Endothelial cell (in vitro differentiated cells): Measurements from ENCODE around the gene ZNF700. TPM values are rescaled to one million over a fixed set of nuclear protein-coding genes. Genes with fewer than 3 reads are reported as not detected.
A peak's percentile ranks its signal among the peaks of the same experiment; 100 is the strongest.

Experiments used
- DNase-seq: peaks from one replicate; pipeline ENCODE4 v3.0.0; 2021; ENCODE audit warnings: low spot score
- H3K27ac Mint-ChIP-seq: one replicate; pipeline ENCODE4 v1.8.0; 2021; ENCODE audit warnings: mixed read lengths, inconsistent platforms; ENCODE audit not compliant: unreplicated experiment
- H3K27me3 Mint-ChIP-seq: one replicate; pipeline ENCODE4 v1.8.0; 2021; ENCODE audit warnings: mild to moderate bottlenecking, moderate library complexity, mixed read lengths, inconsistent platforms; ENCODE audit not compliant: unreplicated experiment
- H3K36me3 Mint-ChIP-seq: one replicate; pipeline ENCODE4 v1.8.0; 2021; ENCODE audit warnings: mild to moderate bottlenecking, low read depth, mixed read lengths, inconsistent platforms; ENCODE audit not compliant: unreplicated experiment
- H3K4me1 Mint-ChIP-seq: one replicate; pipeline ENCODE4 v1.8.0; 2021; ENCODE audit warnings: mild to moderate bottlenecking, mixed read lengths, inconsistent platforms; ENCODE audit not compliant: unreplicated experiment
- H3K4me3 Mint-ChIP-seq: one replicate; pipeline ENCODE4 v1.8.0; 2021; ENCODE audit warnings: mild to moderate bottlenecking, mixed read lengths, inconsistent platforms; ENCODE audit not compliant: unreplicated experiment
- H3K9me3 Mint-ChIP-seq: one replicate; pipeline ENCODE4 v1.8.0; 2021; ENCODE audit warnings: mixed read lengths, inconsistent platforms; ENCODE audit not compliant: unreplicated experiment
- total RNA-seq: library from RNA; stranded (reverse); fragmentation: NEBNext Ultra II Directional; extraction: Animal tissue kit (Norgen Biotek cat#: 25700); gene quantifications from one replicate; pipeline ENCODE4 v1.2.1, GENCODE V29; 2021; ENCODE audit not compliant: unreplicated experiment
- TF ChIP-seq, protein P1 (sequence below): fragments of 200-600 bp; sonication (generic); IDR thresholded peaks from one replicate; pipeline ENCODE4 v1.5.0; 2021; ENCODE audit warnings: antibody characterized with exemption; ENCODE audit not compliant: unreplicated experiment

ZNF700 gene
- total RNA-seq, 1 donor from 2014 or later = 0.18 TPM

DNA sequence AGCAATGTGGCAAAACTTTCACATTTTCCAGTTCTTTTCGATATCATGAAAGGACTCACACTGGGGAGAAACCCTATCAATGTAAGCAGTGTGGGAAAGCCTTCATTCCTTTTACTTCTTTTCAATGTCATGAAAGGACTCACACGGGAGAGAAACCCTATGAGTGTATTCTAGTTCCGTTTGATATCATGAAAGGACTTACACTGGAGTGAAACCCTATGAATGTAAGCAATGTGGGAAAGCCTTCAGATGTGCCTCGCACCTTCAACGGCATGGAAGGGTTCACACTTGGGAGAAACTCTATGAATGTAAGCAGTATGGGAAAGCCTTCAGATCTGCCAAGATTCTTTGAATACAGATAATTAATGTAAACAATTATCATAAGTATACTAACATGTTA, 25.4 kb downstream of the ZNF700 start:
- DNase-seq = no peak
- TF ChIP-seq, protein P1, sequence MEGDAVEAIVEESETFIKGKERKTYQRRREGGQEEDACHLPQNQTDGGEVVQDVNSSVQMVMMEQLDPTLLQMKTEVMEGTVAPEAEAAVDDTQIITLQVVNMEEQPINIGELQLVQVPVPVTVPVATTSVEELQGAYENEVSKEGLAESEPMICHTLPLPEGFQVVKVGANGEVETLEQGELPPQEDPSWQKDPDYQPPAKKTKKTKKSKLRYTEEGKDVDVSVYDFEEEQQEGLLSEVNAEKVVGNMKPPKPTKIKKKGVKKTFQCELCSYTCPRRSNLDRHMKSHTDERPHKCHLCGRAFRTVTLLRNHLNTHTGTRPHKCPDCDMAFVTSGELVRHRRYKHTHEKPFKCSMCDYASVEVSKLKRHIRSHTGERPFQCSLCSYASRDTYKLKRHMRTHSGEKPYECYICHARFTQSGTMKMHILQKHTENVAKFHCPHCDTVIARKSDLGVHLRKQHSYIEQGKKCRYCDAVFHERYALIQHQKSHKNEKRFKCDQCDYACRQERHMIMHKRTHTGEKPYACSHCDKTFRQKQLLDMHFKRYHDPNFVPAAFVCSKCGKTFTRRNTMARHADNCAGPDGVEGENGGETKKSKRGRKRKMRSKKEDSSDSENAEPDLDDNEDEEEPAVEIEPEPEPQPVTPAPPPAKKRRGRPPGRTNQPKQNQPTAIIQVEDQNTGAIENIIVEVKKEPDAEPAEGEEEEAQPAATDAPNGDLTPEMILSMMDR = no peak
- Mint-ChIP-seq H3K36me3 (peaks cover 7% of the 10 kb centered on the region), H3K9me3 (peaks cover 48% of the 10 kb centered on the region), H3K4me1 (no peaks in the 10 kb centered on the region), H3K27me3 (no peaks in the 10 kb centered on the region), H3K4me3 (no peak overlapping the region), H3K27ac (no peak overlapping the region)

DNA sequence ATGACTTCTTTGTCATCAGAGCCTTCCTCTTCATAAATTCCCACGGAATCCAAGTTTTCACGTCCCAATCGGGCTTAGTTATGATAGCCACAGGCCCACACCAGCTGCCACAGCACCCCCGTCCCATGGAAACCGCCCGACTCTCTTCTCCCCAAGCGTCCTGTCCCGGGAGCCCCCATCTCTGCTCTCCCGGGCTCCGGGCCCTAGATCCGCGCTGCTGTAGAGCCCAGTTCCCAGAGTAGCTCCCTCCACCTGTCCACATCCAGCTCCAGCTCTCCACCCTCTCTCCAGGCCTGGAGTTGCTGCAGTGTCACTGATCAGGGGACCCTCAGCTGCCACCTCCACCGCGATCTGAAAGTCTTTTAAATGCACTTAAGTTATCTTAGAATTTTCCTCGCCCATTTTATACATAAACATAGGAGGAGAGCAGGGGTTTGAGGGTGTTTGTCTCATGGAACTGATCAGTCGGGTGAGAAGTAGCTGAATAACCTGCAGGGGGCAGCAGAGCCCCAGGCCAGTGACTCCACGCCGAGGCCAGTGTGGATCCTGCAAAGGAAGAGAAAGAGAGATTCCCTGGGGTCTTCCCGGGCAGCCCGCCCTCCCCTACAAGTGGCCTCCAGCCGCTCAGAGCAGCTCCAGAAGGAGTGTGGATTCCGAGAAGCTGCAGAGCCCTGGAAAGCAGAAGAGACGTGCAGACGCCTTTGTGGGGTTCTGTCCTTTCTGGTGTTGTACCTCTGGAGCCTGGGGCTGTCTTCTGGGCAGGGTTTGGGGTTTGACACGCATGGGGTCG, 38.9 kb downstream of the ZNF700 start:
- Mint-ChIP-seq H3K27me3 (peaks cover 2% of the 10 kb centered on the region), H3K36me3 (peaks cover 24% of the 10 kb centered on the region), H3K27ac (no peak overlapping the region), H3K9me3 (peaks cover 59% of the 10 kb centered on the region), H3K4me3 (peak overlapping the region; percentile 29), H3K4me1 (no peaks in the 10 kb centered on the region)
- TF ChIP-seq, protein P1 = no peak
- no peak for DNase-seq

DNA sequence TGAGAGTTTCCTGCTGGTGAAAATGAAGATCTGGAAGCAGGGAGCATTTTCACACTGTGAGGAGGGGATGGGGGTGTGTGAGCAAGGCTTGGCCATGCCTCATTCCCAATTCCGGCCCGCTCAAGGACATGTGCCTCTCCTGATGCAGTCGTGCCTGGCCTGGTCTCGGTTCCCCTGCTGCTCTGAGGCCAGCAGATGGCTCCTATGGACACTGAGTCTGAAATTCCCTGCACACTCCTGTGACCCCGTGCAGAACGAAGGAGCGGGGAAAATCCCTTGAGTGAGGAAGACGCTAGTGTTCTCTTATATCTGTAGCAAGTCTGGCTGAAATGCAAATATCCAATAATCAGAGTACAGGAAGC, 39.6 kb downstream of the ZNF700 start:
- no peak for DNase-seq
- H3K4me3 Mint-ChIP-seq = no peak overlapping the region
- H3K27ac Mint-ChIP-seq = no peak overlapping the region
- peaks cover 61% of the 10 kb centered on the region for H3K9me3 Mint-ChIP-seq
- H3K36me3 Mint-ChIP-seq = peaks cover 24% of the 10 kb centered on the region
- TF ChIP-seq, protein P1 = no peak
- H3K4me1 Mint-ChIP-seq = no peaks in the 10 kb centered on the region
- peaks cover 2% of the 10 kb centered on the region for H3K27me3 Mint-ChIP-seq

DNA sequence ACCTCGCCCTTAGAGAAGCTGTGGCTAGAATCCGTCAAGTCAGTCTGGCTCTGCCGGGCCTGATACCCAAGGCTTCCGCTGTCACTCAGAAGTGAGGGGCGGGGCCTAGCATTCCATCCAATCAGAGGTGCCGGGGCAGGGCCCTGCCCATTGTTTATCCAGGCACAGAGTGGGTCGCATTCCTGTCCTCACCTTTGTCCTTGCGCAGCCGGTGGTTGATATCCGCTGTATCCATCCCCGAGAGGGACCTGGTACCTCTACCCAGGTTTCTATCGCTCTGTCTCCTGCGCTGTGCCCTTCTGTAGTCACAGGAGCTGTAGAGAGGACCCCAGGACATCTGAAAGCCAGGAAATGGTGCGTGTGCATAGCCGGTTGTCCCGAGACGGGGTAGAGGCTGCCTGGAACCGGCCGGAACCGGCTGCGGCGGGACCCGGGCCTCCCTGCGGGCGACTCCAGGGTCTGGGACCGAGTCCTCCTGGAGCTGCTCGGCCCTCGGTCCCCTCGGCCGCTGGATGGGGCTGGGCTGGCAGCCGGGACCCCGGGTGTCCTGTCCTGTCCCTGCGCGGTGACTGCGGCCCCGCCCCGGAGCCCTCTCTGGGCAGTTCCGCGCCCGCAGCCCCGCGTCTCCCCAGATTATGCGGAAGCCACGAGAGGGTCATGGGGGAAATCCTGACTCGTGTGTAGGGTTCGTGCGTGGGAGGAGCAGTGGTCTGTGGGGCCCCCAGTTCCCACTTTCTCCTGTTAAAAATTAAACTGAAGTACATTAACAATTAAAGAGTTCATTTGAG, 40.1 kb downstream of the ZNF700 start, which contains the start of gene ZNF763:
Gene ZNF763, plus strand, starts transcription at position 183 of the 788 bp plus-strand sequence. Its CDS starts 169 bp downstream, at position 352.
- no peaks in the 10 kb centered on the region for H3K4me1 Mint-ChIP-seq
- no peak within 1 kb of the TSS for H3K27ac Mint-ChIP-seq
- peak within 1 kb of the TSS; percentile 29 for H3K4me3 Mint-ChIP-seq
- H3K9me3 Mint-ChIP-seq = peaks cover 66% of the 10 kb centered on the region
- peaks cover 2% of the 10 kb centered on the region for H3K27me3 Mint-ChIP-seq
- TF ChIP-seq, protein P1 = no peak
- peaks cover 24% of the 10 kb centered on the region for H3K36me3 Mint-ChIP-seq
- DNase-seq = no peak
